Dermis blood vessel endothelial cell (primary cell): Measurements from ENCODE around the gene SNW1. TPM values are rescaled to one million over a fixed set of nuclear protein-coding genes. Genes with fewer than 3 reads are reported as not detected.

Source experiments
- total RNA-seq: library from RNA; depleted of rRNA; stranded (reverse); fragments of >200 nt; gene quantifications from 2 replicates; pipeline ENCODE4 v1.2.3, GENCODE V29; 2014

Gene SNW1
- total RNA-seq, 1 donor from 2014 or later = 53.6 TPM

Other genes starting within 250 kb of the SNW1 start
- 104 and 143 TPM in 2 replicates for gene SPTLC2, start 144.5 kb downstream of the SNW1 start, total RNA-seq
- gene ALKBH1, start 53.1 kb downstream of the SNW1 start, total RNA-seq = 12.0 and 14.1 TPM in 2 replicates
- 127 and 179 TPM in 2 replicates for gene SLIRP, start 53.1 kb downstream of the SNW1 start, total RNA-seq
- gene ADCK1, start 39.0 kb upstream of the SNW1 start, total RNA-seq = 4.9 and 5.6 TPM in 2 replicates